T-helper 1 cell treated with Interleukin-12 subunit alpha and Interleukin-12 subunit beta and Interleukin-4 antibody, amounts not matched to agents 30 μg/mL and 1 μg/mL, for 36 hours (primary cell): ENCODE results near the gene TSPAN18.

Experiments
- H3K27ac Mint-ChIP-seq: one replicate; pipeline ENCODE4 v1.8.0; 2021; ENCODE audit warnings: mild to moderate bottlenecking, mixed read lengths
- H3K27me3 Mint-ChIP-seq: one replicate; pipeline ENCODE4 v1.8.0; 2021; ENCODE audit warnings: low read depth, mixed read lengths
- H3K36me3 Mint-ChIP-seq: one replicate; pipeline ENCODE4 v1.8.0; 2021; ENCODE audit warnings: low read depth, mixed read lengths
- H3K4me1 Mint-ChIP-seq: one replicate; pipeline ENCODE4 v1.8.0; 2021; ENCODE audit warnings: low read depth, mixed read lengths
- H3K4me3 Mint-ChIP-seq: one replicate; pipeline ENCODE4 v1.8.0; 2021; ENCODE audit warnings: mild to moderate bottlenecking, moderate library complexity, mixed read lengths
- H3K9me3 Mint-ChIP-seq: one replicate; pipeline ENCODE4 v1.8.0; 2021; ENCODE audit warnings: mixed read lengths

Gene TSPAN18

GRCh38 chr11:44928816-44929215, 202.1 kb downstream of the TSPAN18 start:
- no peak overlapping the region for H3K27ac Mint-ChIP-seq
- no peaks in the 10 kb centered on the region for H3K36me3 Mint-ChIP-seq
- no peaks in the 10 kb centered on the region for H3K27me3 Mint-ChIP-seq
- H3K4me3 Mint-ChIP-seq: no peak overlapping the region
- no peaks in the 10 kb centered on the region for H3K4me1 Mint-ChIP-seq
- H3K9me3 Mint-ChIP-seq: no peaks in the 10 kb centered on the region

- Mint-ChIP-seq H3K4me1 (no peaks in the 10 kb centered on the region), H3K27ac (no peak overlapping the region), H3K36me3 (no peaks in the 10 kb centered on the region), H3K4me3 (no peak overlapping the region), H3K27me3 (no peaks in the 10 kb centered on the region), H3K9me3 (no peaks in the 10 kb centered on the region)
Observed at GRCh38 chr11:44930588-44931302, 204.0 kb downstream of the TSPAN18 start.

- no peak overlapping the region for H3K4me3 Mint-ChIP-seq
- no peak overlapping the region for H3K27ac Mint-ChIP-seq
- no peaks in the 10 kb centered on the region for H3K27me3 Mint-ChIP-seq
- H3K36me3 Mint-ChIP-seq: no peaks in the 10 kb centered on the region
- no peaks in the 10 kb centered on the region for H3K4me1 Mint-ChIP-seq
- no peaks in the 10 kb centered on the region for H3K9me3 Mint-ChIP-seq
Observed at GRCh38 chr11:44931466-44931865, 204.7 kb downstream of the TSPAN18 start.

- no peak overlapping the region for H3K4me3 Mint-ChIP-seq
Observed at GRCh38 chr11:44934110-44934509, 207.3 kb downstream of the TSPAN18 start.

GRCh38 chr11:44934735-44935250, 208.0 kb downstream of the TSPAN18 start:
- H3K9me3 Mint-ChIP-seq: no peaks in the 10 kb centered on the region
- H3K4me3 Mint-ChIP-seq: no peak overlapping the region
- no peaks in the 10 kb centered on the region for H3K27me3 Mint-ChIP-seq
- no peaks in the 10 kb centered on the region for H3K4me1 Mint-ChIP-seq
- no peak overlapping the region for H3K27ac Mint-ChIP-seq
- no peaks in the 10 kb centered on the region for H3K36me3 Mint-ChIP-seq

More at GRCh38 chr11:44934110-44934509, 207.3 kb downstream of the TSPAN18 start:
- Mint-ChIP-seq H3K27me3 (no peaks in the 10 kb centered on the region), H3K27ac (no peak overlapping the region), H3K9me3 (no peaks in the 10 kb centered on the region), H3K36me3 (no peaks in the 10 kb centered on the region), H3K4me1 (no peaks in the 10 kb centered on the region)

- Mint-ChIP-seq H3K9me3 (no peaks in the 10 kb centered on the region), H3K36me3 (no peaks in the 10 kb centered on the region), H3K4me3 (no peak overlapping the region), H3K4me1 (no peaks in the 10 kb centered on the region), H3K27ac (no peak overlapping the region), H3K27me3 (peaks cover 5% of the 10 kb centered on the region)
Observed at GRCh38 chr11:44936525-44936924, 209.8 kb downstream of the TSPAN18 start.

GRCh38 chr11:44936951-44937543, 210.3 kb downstream of the TSPAN18 start:
- H3K9me3 Mint-ChIP-seq: no peaks in the 10 kb centered on the region

GRCh38 chr11:44938066-44938691, 211.4 kb downstream of the TSPAN18 start:
- Mint-ChIP-seq H3K4me1 (peaks cover 3% of the 10 kb centered on the region), H3K27me3 (peaks cover 5% of the 10 kb centered on the region), H3K9me3 (no peaks in the 10 kb centered on the region), H3K36me3 (no peaks in the 10 kb centered on the region), H3K27ac (no peak overlapping the region), H3K4me3 (no peak overlapping the region)

More at GRCh38 chr11:44936951-44937543, 210.3 kb downstream of the TSPAN18 start:
- no peaks in the 10 kb centered on the region for H3K36me3 Mint-ChIP-seq
- H3K4me1 Mint-ChIP-seq: peaks cover 2% of the 10 kb centered on the region
- H3K27ac Mint-ChIP-seq: no peak overlapping the region
- no peak overlapping the region for H3K4me3 Mint-ChIP-seq
- peaks cover 5% of the 10 kb centered on the region for H3K27me3 Mint-ChIP-seq

- Mint-ChIP-seq H3K9me3 (no peaks in the 10 kb centered on the region), H3K27me3 (peaks cover 5% of the 10 kb centered on the region), H3K27ac (no peak overlapping the region), H3K4me1 (peaks cover 3% of the 10 kb centered on the region), H3K36me3 (no peaks in the 10 kb centered on the region), H3K4me3 (no peak overlapping the region)
Observed at GRCh38 chr11:44939673-44940395, 213.1 kb downstream of the TSPAN18 start.

GRCh38 chr11:44940404-44940803, 213.6 kb downstream of the TSPAN18 start:
- no peak overlapping the region for H3K27ac Mint-ChIP-seq
- peaks cover 5% of the 10 kb centered on the region for H3K27me3 Mint-ChIP-seq
- H3K4me3 Mint-ChIP-seq: no peak overlapping the region
- no peaks in the 10 kb centered on the region for H3K9me3 Mint-ChIP-seq
- H3K36me3 Mint-ChIP-seq: no peaks in the 10 kb centered on the region
- peaks cover 3% of the 10 kb centered on the region for H3K4me1 Mint-ChIP-seq

GRCh38 chr11:44940835-44941234, 214.1 kb downstream of the TSPAN18 start:
- no peak overlapping the region for H3K27ac Mint-ChIP-seq
- H3K4me3 Mint-ChIP-seq: no peak overlapping the region
- H3K27me3 Mint-ChIP-seq: peaks cover 5% of the 10 kb centered on the region
- no peaks in the 10 kb centered on the region for H3K36me3 Mint-ChIP-seq
- H3K4me1 Mint-ChIP-seq: peaks cover 3% of the 10 kb centered on the region
- H3K9me3 Mint-ChIP-seq: no peaks in the 10 kb centered on the region

- Mint-ChIP-seq H3K9me3 (no peaks in the 10 kb centered on the region), H3K4me3 (no peak overlapping the region), H3K36me3 (no peaks in the 10 kb centered on the region), H3K4me1 (peaks cover 3% of the 10 kb centered on the region), H3K27ac (peak overlapping the region; percentile 49), H3K27me3 (peaks cover 5% of the 10 kb centered on the region)
Observed at GRCh38 chr11:44941259-44942021, 214.7 kb downstream of the TSPAN18 start.

GRCh38 chr11:44942029-44942955, 215.5 kb downstream of the TSPAN18 start:
- Mint-ChIP-seq H3K9me3 (no peaks in the 10 kb centered on the region), H3K27ac (no peak overlapping the region), H3K27me3 (peaks cover 5% of the 10 kb centered on the region), H3K4me3 (no peak overlapping the region), H3K36me3 (no peaks in the 10 kb centered on the region), H3K4me1 (peaks cover 3% of the 10 kb centered on the region)
